GM12875 (cell line): ENCODE results near the gene STX8.

Experiments
- H3K4me3 ChIP-seq: one replicate; pipeline ENCODE4 v1.5.1; 2011; ENCODE audit warnings: low read depth, low read length, control low read depth
- TF ChIP-seq, protein P1 (sequence below): IDR thresholded peaks from 2 replicates; pipeline ENCODE4 v1.5.1; 2011; ENCODE audit warnings: low read depth, mild to moderate bottlenecking, control low read depth, inconsistent platforms, low read length, moderate library complexity, borderline replicate concordance; ENCODE audit not compliant: insufficient read depth

The STX8 gene

DNA sequence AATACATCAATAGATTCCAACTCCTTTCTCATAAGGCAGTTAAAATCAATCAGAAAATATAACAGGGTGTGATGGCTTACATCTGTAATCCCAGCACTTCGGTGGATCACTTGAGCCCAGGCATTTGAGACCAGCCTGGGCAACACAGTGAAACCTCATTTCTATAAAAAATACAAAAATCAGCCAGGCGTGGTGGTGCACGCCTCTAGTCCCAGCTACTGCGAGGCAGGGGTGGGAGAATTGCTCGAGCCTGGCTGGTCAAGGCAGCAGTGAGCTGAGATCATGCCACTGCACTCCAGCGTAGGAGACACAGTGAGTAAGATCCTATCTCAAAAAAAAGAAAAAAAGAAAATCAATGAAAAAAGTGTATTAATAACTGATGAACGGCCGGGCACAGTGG is 295.7 kb downstream of the STX8 start:
- TF ChIP-seq, protein P1, sequence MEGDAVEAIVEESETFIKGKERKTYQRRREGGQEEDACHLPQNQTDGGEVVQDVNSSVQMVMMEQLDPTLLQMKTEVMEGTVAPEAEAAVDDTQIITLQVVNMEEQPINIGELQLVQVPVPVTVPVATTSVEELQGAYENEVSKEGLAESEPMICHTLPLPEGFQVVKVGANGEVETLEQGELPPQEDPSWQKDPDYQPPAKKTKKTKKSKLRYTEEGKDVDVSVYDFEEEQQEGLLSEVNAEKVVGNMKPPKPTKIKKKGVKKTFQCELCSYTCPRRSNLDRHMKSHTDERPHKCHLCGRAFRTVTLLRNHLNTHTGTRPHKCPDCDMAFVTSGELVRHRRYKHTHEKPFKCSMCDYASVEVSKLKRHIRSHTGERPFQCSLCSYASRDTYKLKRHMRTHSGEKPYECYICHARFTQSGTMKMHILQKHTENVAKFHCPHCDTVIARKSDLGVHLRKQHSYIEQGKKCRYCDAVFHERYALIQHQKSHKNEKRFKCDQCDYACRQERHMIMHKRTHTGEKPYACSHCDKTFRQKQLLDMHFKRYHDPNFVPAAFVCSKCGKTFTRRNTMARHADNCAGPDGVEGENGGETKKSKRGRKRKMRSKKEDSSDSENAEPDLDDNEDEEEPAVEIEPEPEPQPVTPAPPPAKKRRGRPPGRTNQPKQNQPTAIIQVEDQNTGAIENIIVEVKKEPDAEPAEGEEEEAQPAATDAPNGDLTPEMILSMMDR = no peak
- H3K4me3 ChIP-seq = no peak overlapping the region

DNA sequence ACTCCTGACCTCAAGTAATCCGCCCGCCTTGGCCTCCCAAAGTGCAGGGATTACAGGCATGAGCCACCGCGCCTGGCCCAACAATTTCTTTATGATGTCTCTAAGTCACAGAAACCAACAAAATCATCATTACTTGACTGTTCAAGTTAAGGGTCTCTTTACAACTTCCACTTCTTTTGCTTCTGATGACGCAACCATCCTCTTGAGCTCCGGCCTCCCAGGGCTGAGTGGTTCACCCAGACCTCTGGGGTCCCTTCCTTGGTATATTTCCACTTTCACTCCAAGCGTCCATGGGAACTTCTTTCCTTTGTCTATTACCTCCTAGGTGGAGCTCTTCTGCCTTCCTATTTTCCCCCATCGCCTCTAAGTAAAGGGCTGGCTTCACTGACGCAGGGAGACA is 300.6 kb downstream of the STX8 start:
- TF ChIP-seq, protein P1 = no peak
- H3K4me3 ChIP-seq = no peak overlapping the region

GRCh38 chr17:9273428-9274391 is 301.9 kb downstream of the STX8 start:
- no peak overlapping the region for H3K4me3 ChIP-seq
- TF ChIP-seq, protein P1 = no peak

DNA sequence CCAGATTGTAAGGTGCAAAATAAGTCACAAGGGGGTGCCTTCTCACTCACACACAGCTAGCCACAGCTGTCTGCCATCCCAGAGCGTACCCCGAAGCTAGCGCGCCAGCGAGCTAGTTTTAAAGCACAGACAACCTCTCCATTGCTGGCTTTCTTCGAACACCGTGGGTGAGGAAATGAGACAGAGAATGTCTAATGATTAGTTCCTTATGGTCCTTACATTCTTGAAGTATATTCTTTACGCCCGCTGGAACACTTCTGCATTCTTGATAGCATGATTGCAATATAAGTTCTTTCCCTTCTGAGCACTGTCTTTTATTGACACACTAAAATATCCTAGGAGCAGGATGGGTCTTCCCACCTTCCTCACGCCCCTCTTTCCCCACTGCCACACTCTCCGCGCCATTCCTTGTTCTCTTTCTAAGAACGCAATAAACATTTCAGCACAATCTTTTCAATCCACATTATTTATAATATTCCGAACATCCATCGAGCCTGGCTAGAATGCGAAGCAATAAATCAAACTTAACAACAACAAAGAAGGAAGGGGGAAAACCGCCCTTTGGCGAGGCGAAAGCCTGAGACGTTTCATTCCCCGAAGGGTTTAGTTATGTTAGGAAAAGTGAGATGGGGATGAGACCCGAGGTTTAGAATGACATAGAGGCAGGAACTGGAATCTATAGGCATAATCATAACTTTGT is 303.0 kb downstream of the STX8 start:
- TF ChIP-seq, protein P1 = no peak
- H3K4me3 ChIP-seq = no peak overlapping the region

GRCh38 chr17:9271989-9272388 is 303.6 kb downstream of the STX8 start:
- no peak overlapping the region for H3K4me3 ChIP-seq
- TF ChIP-seq, protein P1 = no peak

DNA sequence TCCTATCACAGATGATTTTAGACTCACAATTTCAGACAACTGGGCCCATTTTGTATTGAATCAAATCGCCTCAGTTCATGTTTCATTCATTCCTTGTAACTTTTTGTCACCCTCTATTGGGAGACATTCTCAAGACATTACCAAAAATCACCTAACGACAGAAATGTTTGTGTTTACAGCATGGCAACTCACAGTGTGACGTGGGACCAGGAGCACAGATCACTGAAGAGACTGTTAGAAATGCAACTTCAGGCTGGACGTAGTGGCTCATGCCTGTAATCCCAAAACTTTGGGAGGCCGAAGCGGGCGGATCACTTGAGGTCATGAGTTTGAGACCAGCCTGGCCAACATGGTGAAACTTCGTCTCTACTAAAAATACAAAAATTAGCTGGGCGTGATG is 304.7 kb downstream of the STX8 start:
- H3K4me3 ChIP-seq = no peak overlapping the region
- TF ChIP-seq, protein P1 = no peak

- no peak overlapping the region for H3K4me3 ChIP-seq
- TF ChIP-seq, protein P1 = no peak
These were observed 306.1 kb downstream of the STX8 start for GRCh38 chr17:9269350-9270035.
